GM18868 (cell line): Measurements from ENCODE around the gene UGT2A1.

ENCODE experiments used
- ATAC-seq: cut with Tn5 transposase; IDR thresholded peaks from one replicate; pipeline ENCODE4 v1.9.1; 2021; ENCODE audit warnings: mild to moderate bottlenecking, moderate library complexity; ENCODE audit not compliant: unreplicated experiment

UGT2A1 gene

GRCh38 chr4:69591364-69591763 is 61.7 kb downstream of the UGT2A1 start:
- no peak for ATAC-seq

GRCh38 chr4:69589884-69590283 is 63.2 kb downstream of the UGT2A1 start:
- ATAC-seq, result no peak

DNA sequence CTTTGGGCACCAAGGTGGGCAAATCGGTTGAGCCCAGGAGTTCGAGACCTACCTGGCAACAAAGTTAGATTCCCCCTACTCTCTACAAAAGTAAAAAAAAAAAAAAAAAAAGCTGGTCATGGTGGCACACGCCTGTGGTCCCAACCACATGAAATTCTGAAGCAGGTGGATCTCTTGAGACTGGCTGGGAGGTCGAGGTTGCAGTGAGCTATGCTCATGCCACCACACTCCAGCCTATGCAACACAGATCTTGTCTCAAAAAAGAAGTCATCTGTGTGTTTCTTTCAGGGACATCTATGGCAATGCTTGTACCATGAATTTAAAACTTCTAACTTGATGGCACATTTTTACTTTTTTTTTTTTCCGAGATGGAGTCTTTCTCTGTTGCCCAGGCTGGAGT is 68.9 kb downstream of the UGT2A1 start:
- no peak for ATAC-seq

- no peak for ATAC-seq
Observed at GRCh38 chr4:69583543-69583942, 69.5 kb downstream of the UGT2A1 start.

- ATAC-seq, result no peak
Observed at GRCh38 chr4:69577245-69577644, 75.8 kb downstream of the UGT2A1 start.

DNA sequence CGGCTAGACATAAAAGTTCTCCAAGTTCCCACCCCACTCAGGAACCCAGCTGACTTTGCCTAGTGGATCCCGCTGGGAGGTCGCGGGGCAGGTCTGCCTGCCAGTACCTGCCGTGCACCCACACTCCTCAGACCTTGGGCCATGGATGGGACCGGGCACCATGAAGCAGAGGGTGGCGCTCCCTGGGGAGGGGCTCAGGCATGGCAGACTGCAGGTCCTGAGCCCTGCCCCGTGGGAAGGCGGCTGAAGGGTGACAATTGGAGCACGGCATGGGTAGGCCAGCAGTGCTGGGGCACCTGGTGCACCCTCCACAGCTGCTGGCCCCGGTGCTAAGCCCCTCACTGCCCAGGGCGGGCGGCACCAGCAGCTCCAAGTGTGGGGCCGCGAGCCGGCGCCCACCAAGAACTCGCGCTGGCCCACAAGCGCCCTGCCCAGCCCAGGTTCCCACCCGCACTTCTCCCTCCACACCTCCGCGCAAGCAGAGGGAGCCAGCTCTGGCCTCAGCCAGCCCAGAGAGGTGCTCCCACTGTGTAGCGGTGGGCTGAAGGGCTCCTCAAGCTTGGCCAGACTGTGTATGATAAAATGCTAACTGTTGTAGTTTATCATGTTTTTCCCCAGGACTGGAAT is 76.7 kb downstream of the UGT2A1 start:
- ATAC-seq, result no peak

DNA sequence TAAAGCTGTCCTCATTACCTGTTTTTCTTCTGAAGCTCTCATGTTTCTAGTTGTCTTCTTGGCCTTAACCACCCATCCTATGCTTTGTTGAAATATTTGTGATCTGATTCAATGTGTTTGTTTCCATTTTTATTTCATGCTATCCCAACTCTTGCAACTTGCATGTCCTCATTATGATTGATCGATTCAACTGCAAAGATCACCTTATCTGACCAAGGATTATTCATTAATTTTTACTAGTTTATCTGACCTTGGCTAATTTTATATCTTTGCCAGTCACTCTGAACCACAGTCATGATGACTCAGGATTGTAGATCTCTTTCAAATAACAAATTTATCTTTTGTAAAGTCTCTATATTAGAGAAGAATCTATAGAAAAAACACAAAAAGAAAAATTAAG is 84.3 kb downstream of the UGT2A1 start:
- ATAC-seq, result no peak

- ATAC-seq, result no peak
Observed at GRCh38 chr4:69563424-69563823, 89.6 kb downstream of the UGT2A1 start.

DNA sequence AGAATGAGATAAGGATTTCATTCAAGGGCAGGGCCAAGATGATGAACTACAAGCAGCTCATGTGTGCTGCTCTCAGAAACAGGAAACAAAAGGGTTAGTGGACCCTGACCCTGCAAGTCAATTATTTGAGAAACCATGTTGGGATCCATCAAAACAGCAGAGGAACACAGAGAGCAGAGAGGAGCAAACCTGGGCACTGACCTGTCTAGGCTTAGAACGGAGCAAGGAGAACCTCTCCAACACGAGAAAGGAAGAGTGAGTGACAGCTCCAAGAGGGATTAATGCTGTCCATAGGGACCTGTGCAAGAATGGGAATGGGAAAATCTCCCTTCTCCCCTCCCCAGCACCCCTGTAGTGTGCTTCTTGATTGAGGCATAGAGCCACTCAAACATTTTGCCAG is 103.4 kb downstream of the UGT2A1 start:
- no peak for ATAC-seq

- ATAC-seq, result no peak
Observed at GRCh38 chr4:69546134-69546765, 106.8 kb downstream of the UGT2A1 start.
